ENCODE results near the gene GIN1.

Gene GIN1

GRCh38 chr5:103036601-103037000 lies 83.3 kb downstream of the GIN1 start:
- no peak for DNase-seq (ENCODE audit: low read depth in 3 of 3)

Data from stimulated activated CD4-positive, alpha-beta T cell treated with anti-CD3 and anti-CD28 coated beads, TNF-alpha, amount 100 ng/mL, for 48 hours (primary cell).